Umbilical cord (tissue), 2 donors: ENCODE measurements around the gene DIS3L2. TPM values are rescaled to one million over a fixed set of nuclear protein-coding genes. Genes with fewer than 3 reads are reported as not detected.
"Not testable (repeated sequence)": the region's sequence is repeated elsewhere in the genome, so short reads cannot be mapped to it uniquely, and the experiment has no call there.

Source experiments
- DNase-seq: peaks from one replicate; pipeline ENCODE4 v3.0.0-alpha.2; 2015; ENCODE audit warnings: low spot score
- total RNA-seq: library from RNA; depleted of rRNA; stranded (reverse); fragments of >200 nt; gene quantifications from one replicate; pipeline ENCODE4 v1.2.3, GENCODE V29; 2014; ENCODE audit warnings: low replicate concordance; ENCODE audit not compliant: insufficient read depth

Gene DIS3L2
- total RNA-seq, 1 donor from 2014 or later = 46.0 TPM

DNA sequence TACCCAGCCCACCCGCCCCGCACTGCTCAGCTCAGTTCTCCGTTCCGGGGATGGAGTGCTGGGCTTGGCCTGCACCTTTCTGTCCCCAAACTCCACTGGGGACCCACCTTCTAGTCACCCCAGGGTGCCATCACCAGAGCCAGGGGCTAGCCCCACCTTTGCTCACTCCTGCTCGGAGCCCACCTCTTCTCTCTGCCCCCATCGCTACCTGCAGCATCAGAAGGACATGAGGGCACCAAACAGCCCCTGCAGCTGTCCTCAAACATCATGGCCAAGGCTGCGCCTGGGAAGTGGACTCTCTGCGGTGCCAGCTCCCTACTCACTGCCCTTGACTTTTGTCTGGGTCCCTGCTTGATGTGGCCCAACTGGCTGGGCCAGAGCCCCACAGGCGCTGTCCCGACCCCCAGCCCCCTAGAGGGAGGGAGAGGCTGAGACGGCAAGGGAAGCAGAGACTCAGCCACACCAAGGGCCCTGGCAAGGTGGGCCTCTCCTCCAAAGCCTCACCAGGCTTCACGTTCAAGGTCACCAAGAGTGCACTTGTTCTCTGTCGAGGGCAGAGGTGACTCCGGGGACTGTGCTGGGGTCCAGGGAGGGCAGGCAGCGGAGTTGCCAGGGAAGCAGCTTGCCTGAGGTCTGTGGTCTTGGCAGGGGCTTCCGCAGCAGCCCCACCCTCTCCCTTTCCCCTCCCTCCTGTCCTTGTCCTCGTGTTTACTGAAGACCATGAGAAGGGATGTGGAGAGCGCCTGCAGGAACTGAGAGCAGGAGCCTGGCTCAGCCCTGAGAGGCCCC, 403.5 kb downstream of the DIS3L2 start:
- DNase-seq = not testable (repeated sequence)

DNA sequence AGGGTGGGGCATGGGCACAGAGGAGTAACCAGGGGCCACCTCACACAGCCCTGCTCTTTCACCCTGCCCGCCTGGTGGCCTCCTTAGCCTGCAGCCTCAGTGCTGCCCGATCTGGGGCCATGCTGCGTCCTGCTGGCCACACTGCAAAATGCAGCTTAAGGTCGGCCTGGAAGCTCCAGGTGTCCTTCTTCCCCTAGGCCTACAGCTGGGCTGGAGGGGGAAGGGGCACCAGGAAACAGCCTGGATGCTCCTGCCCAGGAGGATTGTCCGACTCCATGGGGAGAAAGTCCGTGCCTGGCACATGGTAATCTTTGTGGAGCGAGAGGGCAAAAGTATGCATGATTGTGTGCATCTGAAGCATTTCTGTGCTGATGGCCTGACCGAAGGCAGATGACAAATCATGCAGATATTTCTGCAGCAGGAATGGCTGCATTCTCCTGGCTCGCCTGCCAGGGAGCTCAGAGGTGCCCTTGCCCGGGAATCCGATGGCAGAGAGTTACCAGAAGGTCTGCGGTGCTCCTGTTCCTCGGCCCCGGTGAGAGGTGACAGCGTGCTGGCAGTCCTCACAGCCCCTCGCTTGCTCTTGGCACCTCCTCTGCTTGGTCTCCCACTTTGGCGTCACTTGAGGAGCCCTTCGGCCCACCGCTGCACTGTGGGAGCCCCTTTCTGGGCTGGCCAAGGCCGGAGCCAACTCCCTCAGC, 404.3 kb downstream of the DIS3L2 start:
- no peak for DNase-seq

DNA sequence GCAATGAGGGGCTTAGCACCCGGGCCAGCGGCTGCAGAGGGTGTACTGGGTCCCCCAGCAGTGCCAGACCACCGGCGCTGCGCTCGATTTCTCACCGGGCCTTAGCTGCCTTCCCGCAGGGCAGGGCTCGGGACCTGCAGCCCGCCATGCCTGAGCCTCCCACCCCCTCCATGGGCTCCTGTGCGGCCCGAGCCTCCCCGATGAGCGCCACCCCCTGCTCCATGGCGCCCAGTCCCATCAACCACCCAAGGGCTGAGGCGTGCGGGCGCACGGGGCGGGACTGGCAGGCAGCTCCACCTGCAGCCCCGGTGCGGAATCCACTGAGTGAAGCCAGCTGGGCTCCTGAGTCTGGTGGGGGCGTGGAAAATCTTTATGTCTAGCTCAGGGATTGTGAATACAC, 404.9 kb downstream of the DIS3L2 start:
- DNase-seq = not testable (repeated sequence)

DNA sequence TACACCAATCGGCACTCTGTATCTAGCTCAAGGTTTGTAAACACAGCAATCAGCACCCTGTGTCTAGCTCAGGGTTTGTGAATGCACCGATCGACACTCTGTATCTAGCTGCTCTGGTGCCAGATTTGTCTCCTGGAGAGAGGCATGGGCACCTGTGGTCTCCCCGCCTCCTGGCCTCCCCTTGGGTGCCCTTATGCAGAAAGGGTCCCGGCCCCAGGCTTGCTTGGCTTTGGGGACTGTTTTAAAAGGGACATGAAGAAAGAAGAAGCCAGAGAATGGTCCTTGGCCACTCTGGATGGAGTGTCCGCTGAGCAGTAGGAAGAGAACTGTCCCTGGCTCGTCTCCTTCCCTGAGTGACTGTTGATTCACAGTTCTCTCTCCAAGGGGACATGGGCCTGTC, 405.5 kb downstream of the DIS3L2 start:
- no peak for DNase-seq

DNA sequence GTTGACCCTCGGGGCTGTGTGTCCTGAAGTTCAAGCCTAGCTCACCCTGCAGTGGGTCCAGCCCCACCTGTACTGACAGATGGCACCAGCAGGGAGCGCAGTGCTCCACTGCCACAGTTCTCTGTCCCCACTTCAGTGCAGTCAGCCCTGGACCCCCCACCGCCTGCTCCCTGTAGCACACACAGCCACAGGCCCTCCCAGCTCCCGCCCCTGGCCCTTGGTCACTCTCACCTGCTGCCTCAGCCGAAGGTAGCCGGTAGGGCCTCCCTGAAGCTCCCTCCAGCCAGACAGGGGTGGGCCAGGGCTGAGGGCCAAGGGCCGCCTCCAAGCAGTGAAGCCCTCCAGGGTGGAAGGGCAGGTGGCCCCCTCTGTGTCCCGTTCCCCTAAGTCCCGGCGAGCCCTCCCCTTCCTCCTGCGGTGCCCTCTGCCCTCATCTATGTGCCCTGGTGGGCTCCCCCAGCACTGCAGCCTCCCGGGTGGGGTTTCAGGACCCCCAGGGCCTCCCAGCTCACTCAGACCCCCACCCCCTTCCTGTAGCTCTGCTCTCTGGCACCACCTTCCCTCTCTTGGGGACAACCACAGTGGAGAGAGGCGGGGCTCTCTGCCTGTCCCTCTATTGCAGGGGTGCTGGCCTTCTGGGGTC, 406.2 kb downstream of the DIS3L2 start:
- DNase-seq = no peak

DNA sequence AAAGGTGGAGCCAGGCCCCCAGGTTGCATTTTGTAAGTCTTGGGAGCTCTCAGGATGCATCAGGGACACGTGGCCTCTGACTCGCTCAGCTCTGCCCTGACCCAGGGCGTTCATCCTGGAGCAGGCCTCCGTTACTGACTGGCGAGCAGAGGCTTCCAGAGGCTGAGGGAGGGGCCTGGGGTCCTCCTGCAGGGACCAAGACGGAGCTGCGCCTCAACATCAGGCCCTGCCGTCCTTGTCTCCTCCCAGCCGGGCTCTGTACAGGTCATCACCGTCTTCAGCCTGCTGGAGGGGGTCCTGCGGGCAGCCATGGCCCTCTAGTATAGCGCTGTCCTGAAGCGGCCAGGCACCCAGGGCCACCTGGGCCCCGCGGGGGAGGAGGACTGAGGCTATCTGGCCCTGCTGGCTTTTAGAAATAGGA, 406.8 kb downstream of the DIS3L2 start:
- DNase-seq = no peak

DNA sequence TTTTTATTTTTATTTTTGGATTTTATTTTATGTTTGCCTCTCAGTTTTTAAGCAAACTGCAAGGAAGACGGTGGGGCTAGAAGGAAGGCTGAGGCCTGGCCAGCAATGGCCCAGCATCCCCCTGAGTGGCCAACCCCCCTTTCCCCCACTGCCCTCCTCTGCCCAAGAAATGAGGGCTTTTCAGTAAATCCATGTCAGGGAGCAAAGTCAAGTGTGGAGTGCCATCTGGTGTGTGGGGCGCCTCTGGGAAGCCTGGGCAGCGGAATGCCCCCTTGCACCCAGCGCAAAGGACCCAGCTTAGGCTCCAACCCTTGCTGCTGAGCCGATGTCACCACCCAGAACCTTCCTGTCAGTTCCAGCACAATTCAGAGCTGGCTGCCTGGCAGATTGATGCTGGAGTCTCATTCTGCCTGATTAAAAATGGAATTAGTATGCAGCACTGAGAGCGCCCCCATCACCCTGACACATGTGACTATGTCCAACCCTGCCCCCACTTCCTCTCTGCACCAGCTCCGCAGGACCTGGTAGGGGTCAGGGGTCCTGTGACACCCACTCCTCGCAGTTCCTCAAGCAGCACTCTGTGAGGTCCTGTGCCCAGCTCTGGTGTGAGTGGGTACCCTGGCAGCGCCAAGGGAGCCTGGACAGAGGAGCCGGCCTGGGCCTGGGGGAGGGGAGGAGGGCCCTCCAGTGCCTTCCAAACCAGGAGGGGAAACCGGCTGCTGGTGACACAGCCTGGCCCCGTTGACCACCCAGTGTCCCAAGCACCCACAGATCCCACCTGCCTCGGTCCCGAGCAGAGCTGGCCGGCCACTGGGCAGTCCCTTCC, 407.8 kb downstream of the DIS3L2 start:
- no peak for DNase-seq

DNA sequence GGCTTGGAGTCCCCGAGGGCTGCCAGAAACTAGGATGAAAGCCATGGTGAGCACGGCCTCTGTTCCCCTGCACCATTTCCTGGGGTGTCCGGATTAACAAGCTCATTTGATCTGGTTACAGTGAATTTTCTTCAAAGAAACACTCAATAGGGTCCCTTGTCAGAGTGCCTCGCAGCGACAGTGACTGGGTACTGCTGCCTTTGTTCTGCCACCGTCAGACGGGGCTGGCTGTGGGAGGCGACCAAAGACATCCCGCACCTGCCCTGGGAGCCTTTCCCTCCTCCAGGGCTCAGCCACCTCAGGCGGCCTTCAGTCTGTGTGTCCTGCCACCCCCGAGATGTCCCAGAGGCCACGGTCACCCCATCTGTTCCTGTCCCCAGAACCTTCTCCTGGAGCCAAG, 408.5 kb downstream of the DIS3L2 start:
- DNase-seq = not testable (repeated sequence)

DNA sequence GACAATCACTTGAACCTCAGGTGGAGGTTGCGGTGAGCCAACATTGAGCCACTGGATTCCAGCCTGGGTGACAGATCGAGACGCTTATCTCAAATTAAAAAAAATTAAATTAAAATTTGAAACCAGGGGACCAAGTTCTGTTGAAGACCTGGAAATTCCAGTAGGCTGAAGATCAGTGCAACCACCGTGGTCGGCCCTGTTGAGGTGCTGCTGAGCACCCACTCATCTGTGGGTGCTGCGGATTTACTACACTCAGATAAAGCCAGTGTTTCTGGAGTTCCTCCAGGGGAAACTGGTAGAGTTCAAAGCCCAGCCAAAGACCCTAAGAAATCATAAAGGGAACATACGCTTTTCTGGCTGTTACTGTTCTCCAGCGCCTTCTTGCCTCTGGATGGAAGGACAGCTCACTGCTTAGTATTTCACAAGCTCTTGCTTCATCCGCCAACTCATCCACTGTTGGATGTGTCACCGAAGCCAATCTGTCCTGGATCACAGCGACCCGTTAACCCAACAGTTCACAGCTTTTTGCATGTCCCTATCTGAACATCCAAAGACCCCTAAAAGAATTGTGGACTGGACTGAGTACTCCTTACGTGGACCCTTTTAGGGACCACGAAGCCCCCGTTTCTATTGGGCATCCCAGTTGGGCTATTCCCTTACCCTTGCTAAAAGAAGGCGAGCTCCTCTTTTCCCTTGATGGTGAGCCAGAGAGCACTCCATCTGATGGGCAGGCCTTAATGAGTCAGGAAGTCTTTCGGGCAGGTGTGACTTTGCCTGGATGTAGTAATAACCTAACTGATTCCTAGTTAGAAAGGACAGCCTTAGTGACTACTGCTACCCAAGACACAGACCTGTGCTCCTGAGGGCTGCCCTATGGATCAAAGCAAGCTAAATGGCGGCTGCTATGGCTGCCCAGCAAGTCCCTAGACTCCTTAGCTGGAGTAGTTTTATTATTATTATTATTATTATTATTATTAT, 411.0 kb downstream of the DIS3L2 start:
- DNase-seq = no peak

DNA sequence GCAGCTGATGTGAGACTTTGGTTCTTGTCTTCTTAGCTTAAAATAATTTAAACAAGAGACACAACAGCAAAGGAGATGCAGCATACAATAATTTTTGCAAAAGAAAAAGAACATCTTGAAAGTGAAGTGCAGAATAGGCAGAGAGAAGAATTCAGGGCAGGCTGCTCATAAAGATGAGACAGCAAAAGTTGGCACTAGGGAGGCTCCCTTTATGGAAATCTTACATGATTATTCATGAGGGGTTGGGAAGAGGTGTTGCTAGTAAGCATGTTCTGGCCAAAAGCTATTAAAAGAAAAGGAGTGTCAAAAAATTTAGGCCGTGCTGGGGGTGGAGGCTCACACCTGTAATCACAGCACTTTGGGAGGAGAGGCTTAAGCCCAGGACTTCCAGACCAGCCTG, 412.8 kb downstream of the DIS3L2 start:
- no peak for DNase-seq

DNA sequence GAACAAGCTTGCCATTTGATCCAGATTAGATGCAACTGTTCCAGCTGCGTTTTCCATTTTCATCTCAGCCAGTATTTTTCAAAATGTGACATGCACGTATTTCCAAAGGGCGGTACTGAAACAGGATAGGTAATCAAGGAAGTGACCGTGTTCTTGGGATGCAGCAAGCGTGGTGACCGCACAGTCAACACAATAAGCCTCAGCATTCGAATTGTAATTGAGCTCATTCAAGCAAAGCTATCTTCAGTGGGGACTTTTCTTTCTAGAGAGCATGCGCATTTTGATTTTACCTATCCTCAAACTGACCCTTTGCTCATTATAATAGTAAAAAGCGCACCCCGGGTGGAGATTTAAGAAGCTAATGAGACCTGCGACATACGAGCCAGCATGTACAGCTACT, 413.7 kb downstream of the DIS3L2 start:
- DNase-seq = no peak

DNA sequence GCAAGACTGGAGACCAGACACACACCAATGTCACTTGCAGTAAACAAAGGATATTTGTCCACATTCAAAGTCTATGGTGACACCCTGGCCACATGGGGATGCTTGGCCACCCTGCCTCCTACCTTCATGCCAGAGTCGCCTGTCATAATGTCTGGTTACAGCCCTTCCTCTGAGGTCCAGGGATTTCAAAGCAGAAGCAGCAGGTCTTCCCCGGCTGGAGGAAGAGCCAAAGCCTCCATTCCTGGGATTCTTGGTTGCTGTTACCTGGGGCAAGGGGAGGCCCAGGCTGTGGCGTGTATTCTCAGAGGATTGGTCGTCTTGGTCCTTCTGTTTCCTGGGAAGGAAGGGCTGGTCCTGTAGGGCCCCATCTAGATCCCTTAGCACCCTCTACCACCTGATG, 414.7 kb downstream of the DIS3L2 start:
- DNase-seq = no peak

DNA sequence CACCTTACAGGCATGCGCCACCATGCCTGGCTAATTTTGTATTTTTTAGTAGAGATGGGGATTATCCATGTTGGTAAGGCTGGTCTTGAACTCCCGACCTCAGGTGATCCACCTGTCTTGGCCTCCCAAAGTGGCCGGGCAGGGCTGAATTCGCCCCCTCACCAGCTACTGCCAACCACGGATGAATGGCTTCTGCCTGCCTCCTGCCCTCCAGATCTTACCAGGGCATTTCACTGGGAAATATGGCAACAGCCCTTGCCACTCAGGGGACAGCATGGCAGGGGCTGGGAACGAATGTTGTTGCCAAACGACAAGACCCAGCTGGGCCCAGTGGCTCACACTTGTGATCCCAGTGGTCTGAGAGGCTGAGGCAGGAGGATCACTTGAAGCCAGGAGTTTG, 415.2 kb downstream of the DIS3L2 start:
- no peak for DNase-seq

DNA sequence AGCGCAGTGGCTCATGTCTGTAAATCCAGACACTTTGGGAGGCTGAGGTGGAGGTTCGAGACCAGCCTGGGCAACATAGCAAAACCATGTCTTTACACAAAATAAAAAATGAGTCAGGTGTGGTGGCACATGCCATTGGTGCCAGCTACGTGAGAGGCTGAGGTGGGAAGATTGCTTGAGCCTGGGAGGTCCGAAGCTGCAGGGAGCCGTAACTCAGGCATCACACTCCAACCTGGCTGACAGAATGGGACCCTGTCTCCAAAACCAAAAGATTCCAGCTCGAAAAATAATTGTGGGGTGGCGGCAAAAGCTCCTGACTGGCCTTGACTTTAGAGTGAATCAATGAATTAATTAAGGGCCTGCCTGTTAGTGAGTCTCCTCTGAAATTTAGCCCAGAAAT, 415.8 kb downstream of the DIS3L2 start:
- no peak for DNase-seq

DNA sequence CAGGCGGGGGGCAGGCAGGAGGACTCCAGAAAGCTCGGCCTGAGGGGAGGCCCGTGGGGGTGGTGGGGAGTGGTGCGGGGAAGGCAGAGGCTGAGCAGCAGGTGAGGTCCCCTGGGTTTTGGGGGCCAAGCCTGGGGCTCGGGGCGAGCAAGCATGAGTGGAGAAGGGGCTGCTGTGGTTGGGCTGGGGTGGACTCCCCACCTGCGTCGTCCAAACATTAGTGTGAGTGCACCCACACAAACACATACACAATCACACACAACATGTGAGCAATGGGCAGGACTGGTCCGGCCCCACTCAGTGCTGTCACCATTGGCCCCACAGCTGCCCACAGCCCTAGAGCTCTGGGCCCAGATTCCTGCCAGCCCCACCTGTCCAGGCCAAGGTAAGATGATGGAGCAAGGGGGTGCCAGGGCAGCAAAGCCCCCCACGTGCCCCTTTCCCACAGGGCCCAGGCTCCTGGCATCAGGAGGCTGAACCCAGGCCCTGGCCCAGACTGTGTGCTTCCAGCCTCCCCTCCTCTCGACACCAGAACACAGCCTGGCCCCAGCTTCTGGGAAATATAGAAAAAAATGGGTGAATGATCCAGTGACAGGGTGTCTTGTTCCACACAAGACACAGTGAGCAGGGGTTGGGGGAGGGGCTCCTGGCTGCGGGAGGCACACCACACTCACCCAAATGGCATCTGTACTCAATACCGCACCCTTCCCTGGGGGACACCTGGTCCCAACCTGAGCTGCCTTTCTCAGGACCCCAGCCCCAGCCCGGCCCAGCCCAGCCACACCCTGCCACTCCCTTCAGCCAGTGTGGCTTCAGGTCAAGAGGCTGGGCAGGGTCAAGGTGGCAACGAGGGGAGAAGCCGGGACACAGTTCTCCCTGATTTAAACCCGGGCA, 416.6 kb downstream of the DIS3L2 start:
- no peak for DNase-seq

DNA sequence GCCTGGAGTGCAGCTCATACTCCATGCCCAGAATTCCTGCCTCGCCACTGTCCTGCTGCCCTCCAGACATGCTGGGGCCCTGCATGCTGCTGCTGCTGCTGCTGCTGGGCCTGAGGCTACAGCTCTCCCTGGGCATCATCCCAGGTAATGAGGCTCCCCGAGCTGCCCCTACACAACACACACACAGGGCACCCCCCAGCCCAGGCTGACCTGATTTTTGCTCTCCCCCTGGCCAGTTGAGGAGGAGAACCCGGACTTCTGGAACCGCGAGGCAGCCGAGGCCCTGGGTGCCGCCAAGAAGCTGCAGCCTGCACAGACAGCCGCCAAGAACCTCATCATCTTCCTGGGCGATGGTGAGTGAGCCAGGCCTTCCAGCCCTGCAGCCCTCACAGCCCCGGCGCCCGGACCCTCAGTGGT, 417.2 kb downstream of the DIS3L2 start, which contains the start of gene ALPP:
ALPP (plus strand) TSS at position 17 of the 417 bp plus-strand sequence; CDS start at position 69, 52 bp downstream.
- not testable (repeated sequence) for DNase-seq

DNA sequence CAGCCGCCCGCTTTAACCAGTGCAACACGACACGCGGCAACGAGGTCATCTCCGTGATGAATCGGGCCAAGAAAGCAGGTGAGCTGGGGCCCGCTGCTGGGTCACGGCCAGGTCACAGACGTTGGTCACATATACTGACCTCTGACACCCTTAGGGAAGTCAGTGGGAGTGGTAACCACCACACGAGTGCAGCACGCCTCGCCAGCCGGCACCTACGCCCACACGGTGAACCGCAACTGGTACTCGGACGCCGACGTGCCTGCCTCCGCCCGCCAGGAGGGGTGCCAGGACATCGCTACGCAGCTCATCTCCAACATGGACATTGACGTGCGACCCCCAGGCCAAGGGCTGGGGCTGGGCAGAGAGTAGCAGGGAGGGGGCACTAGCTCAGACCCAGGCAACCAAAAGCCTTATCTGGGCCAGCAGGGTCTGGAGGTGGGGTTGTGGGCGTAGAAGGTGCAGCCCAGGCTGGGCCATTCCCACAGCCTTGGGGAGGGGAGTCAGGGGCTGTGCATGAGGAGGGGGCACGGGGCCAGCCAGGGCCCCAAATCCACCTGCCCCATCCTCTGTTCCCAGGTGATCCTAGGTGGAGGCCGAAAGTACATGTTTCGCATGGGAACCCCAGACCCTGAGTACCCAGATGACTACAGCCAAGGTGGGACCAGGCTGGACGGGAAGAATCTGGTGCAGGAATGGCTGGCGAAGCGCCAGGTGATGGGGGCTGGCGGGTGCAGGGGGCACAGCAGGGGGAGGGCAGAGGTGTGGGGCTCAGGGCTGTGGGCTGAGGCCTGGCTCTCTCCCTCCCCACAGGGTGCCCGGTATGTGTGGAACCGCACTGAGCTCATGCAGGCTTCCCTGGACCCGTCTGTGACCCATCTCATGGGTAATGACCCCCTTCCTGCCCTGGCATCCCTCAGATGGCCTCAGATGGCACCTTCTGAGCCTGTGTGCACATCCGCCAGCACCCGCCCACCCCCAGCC, 418.4 kb downstream of the DIS3L2 start:
- DNase-seq = not testable (repeated sequence)
